RWPE1 (cell line): ENCODE data around the gene MSGN1.

Experiments used
- CTCF ChIA-PET: fragments of 350-600 bp; sonication (Branson Sonifier 250); formaldehyde crosslinking; extraction: SDS; loops from one replicate; lab custom pipeline; 2021; lab: Yijun Ruan, JAX
- POLR2A ChIA-PET: fragments of 400-600 bp; formaldehyde crosslinking; extraction: SDS; loops from one replicate; lab custom pipeline; 2020; ENCODE audit warnings: antibody characterized with exemption; ENCODE audit not compliant: low non-redundant PET; lab: Yijun Ruan, JAX
- DNase-seq: peaks from one replicate; pipeline ENCODE4 v3.0.0; 2012; ENCODE audit warnings: low spot score
- H3K27ac ChIP-seq: fragments of 450-650 bp; 2 replicates; pipeline ENCODE4 v1.5.1; 2017
- CTCF ChIP-seq: fragments of 450-650 bp; conservative IDR thresholded peaks from 2 replicates; pipeline ENCODE4 v1.5.1; 2017; ENCODE audit warnings: low read depth, mild to moderate bottlenecking

Gene MSGN1

GRCh38 chr2:17793296-17793695 lies 23.0 kb upstream of the MSGN1 start:
- no peak for DNase-seq
- TF ChIP-seq CTCF, result no peak
- ChIA-PET CTCF (no interaction called here), POLR2A (interaction anchor here (0.6 kb wide), 1 partner anchor 12 kb away, joined by 3 read pairs; no protein-coding TSS in a partner anchor)
- no peak overlapping the region for H3K27ac ChIP-seq

- no peak for DNase-seq
- ChIA-PET POLR2A (no interaction called here), CTCF (no interaction called here)
- no peak for TF ChIP-seq CTCF
- H3K27ac ChIP-seq, result no peak overlapping the region
Measured at GRCh38 chr2:17793803-17794354, 22.4 kb upstream of the MSGN1 start.

GRCh38 chr2:17795309-17795708 lies 21.0 kb upstream of the MSGN1 start:
- no peak overlapping the region for H3K27ac ChIP-seq
- no peak for TF ChIP-seq CTCF
- no peak for DNase-seq
- ChIA-PET POLR2A (no interaction called here), CTCF (no interaction called here)

GRCh38 chr2:17798338-17798737 lies 17.9 kb upstream of the MSGN1 start:
- ChIA-PET POLR2A (no interaction called here), CTCF (no interaction called here)
- H3K27ac ChIP-seq, result no peak overlapping the region
- DNase-seq, result no peak
- no peak for TF ChIP-seq CTCF

- no peak for TF ChIP-seq CTCF
- CTCF ChIA-PET, result no interaction called here
- H3K27ac ChIP-seq, result no peak overlapping the region
Measured at GRCh38 chr2:17799301-17800120, 16.7 kb upstream of the MSGN1 start.

GRCh38 chr2:17800219-17800618 lies 16.0 kb upstream of the MSGN1 start:
- CTCF ChIA-PET, result no interaction called here
- TF ChIP-seq CTCF, result no peak
- no peak overlapping the region for H3K27ac ChIP-seq
- POLR2A ChIA-PET, result no interaction called here
- DNase-seq, result no peak

More at GRCh38 chr2:17799301-17800120, 16.7 kb upstream of the MSGN1 start:
- POLR2A ChIA-PET, result no interaction called here
- DNase-seq, result no peak
